CD4-positive, alpha-beta T cell (primary cell): ENCODE data around the gene CBL. TPM values are rescaled to one million over a fixed set of nuclear protein-coding genes. Genes with fewer than 3 reads are reported as not detected.

ENCODE experiments used
- ATAC-seq: fragments of 200-7000 bp; cut with Tn5 transposase; one replicate; pipeline ENCODE4 v1.10.0; 2022; ENCODE audit warnings: mild to moderate bottlenecking; ENCODE audit not compliant: poor library complexity
- CTCF ChIA-PET: fragments of 350-600 bp; sonication (Branson Sonifier 250); formaldehyde crosslinking; loops from one replicate; lab custom pipeline; 2021; ENCODE audit warnings: antibody characterized with exemption, inconsistent platforms; lab: Charles Lee
- POLR2A ChIA-PET: fragments of 350-600 bp; sonication (Branson Sonifier 250); formaldehyde crosslinking; loops from one replicate; lab custom pipeline; 2021; ENCODE audit warnings: antibody characterized with exemption, inconsistent platforms; lab: Charles Lee
- DNase-seq, 14 experiments: peaks; one replicate each; pipeline ENCODE4 v3.0.0-alpha.2; 2013 to 2020; ENCODE audit warnings: mixed read lengths in 2 of 14
- H3K27ac ChIP-seq, 2 donors: one replicate each; pipeline versions ENCODE4 v1.5.1 to v1.7.0; 2013; ENCODE audit warnings: low read length in 2 of 2, low read depth in 1 of 2, mild to moderate bottlenecking in 1 of 2
- H3K27me3 ChIP-seq, 2 experiments: 1 replicate in 1 of 2; 2 replicates in 1 of 2; pipeline versions ENCODE4 v1.6.1 to v1.7.0; 2013; ENCODE audit warnings: low read length in 2 of 2, control low read depth in 1 of 2, mild to moderate bottlenecking in 1 of 2, moderate library complexity in 1 of 2; ENCODE audit not compliant: insufficient read depth in 2 of 2, control insufficient read depth in 1 of 2
- H3K36me3 ChIP-seq: one replicate; pipeline ENCODE4 v1.6.1; 2013; ENCODE audit warnings: low read length, control low read depth; ENCODE audit not compliant: insufficient read depth
- H3K4me1 ChIP-seq: one replicate; pipeline ENCODE4 v1.6.1; 2013; ENCODE audit warnings: low read length, control low read depth; ENCODE audit not compliant: insufficient read depth
- H3K4me3 ChIP-seq: one replicate; pipeline ENCODE4 v1.5.1; 2013; ENCODE audit warnings: mild to moderate bottlenecking, low read length, moderate library complexity
- H3K9me3 ChIP-seq, 2 experiments: 1 replicate in 1 of 2; 2 replicates in 1 of 2; pipeline versions ENCODE4 v1.6.1 to v1.7.0; 2013; ENCODE audit warnings: low read length in 2 of 2, mild to moderate bottlenecking in 2 of 2, control low read depth in 1 of 2, moderate library complexity in 1 of 2; ENCODE audit not compliant: control insufficient read depth in 1 of 2, insufficient read depth in 1 of 2
- H3K27ac Mint-ChIP-seq: one replicate; pipeline ENCODE4 v1.8.0; 2020; ENCODE audit warnings: mixed read lengths
- H3K27me3 Mint-ChIP-seq: one replicate; pipeline ENCODE4 v1.8.0; 2021; ENCODE audit warnings: mixed read lengths
- H3K36me3 Mint-ChIP-seq: one replicate; pipeline ENCODE4 v1.8.0; 2021; ENCODE audit warnings: low read depth, mixed read lengths
- H3K4me1 Mint-ChIP-seq: one replicate; pipeline ENCODE4 v1.8.0; 2021; ENCODE audit warnings: low read depth, mixed read lengths
- H3K4me3 Mint-ChIP-seq: one replicate; pipeline ENCODE4 v1.8.0; 2020; ENCODE audit warnings: mild to moderate bottlenecking, mixed read lengths
- H3K9me3 Mint-ChIP-seq: one replicate; pipeline ENCODE4 v1.8.0; 2020; ENCODE audit warnings: mixed read lengths
- CTCF ChIP-seq: fragments of 200-600 bp; IDR thresholded peaks from one replicate; pipeline ENCODE4 v1.8.0; 2022; ENCODE audit warnings: antibody characterized with exemption, mild to moderate bottlenecking
- intact Hi-C, 2 experiments: fragments of 100-400 bp; cut with DNase I in 1 of 2; cut with micrococcal nuclease in 1 of 2; formaldehyde crosslinking; loops; one replicate each; pipeline versions ENCODE4 v1.15.1 to v1.9.0; 2023 to 2025; cut with DNase I, micrococcal nuclease
- total RNA-seq, 174 experiments: library from RNA in 2 of 174; stranded (reverse) in 2 of 174; gene quantifications; one replicate each; pipeline ENCODE4 v1.2.3 and lab custom pipeline; 2021 to 2026

The CBL gene
- total RNA-seq, 2 experiments from 2014 or later: 19.5 to 20.8 TPM

GRCh38 chr11:119315131-119316015, 109.2 kb downstream of the CBL start:
- ATAC-seq: peak; percentile 63
- ChIA-PET POLR2A (interaction anchor here (0.6 to 3.2 kb wide), 7 partner anchors 8 to 248 kb away, joined by 3 to 15 read pairs (median 3); partner anchors contain the start of genes RNF26 and VPS11), CTCF (interaction anchor here (0.9 to 2.2 kb wide), 6 partner anchors 8 to 111 kb away, joined by 4 to 6 read pairs (median 4); no protein-coding TSS in a partner anchor)
- no peak overlapping the region for H3K27ac Mint-ChIP-seq
- Histone ChIP-seq H3K27ac (no peak overlapping the region), H3K4me1 (peaks cover 59% of the 10 kb centered on the region), H3K4me3 (peak overlapping the region; percentile 51), H3K27me3 (peaks cover 33% of the 10 kb centered on the region in 2 experiments), H3K36me3 (no peaks in the 10 kb centered on the region), H3K9me3 (no peaks in the 10 kb centered on the region)
- intact Hi-C loops: no loop called here
- no peaks in the 10 kb centered on the region for H3K36me3 Mint-ChIP-seq
- H3K27me3 Mint-ChIP-seq: peaks cover 41% of the 10 kb centered on the region
- peaks cover 13% of the 10 kb centered on the region for H3K4me1 Mint-ChIP-seq
- DNase-seq: peak in 12 of 14 experiments; percentile 30 to 76 (median 56)
- peak overlapping the region; percentile 76 for H3K4me3 Mint-ChIP-seq
- H3K9me3 Mint-ChIP-seq: no peaks in the 10 kb centered on the region
- no peak for TF ChIP-seq CTCF

GRCh38 chr11:119316016-119316728, 110.0 kb downstream of the CBL start:
- H3K27ac Mint-ChIP-seq: no peak overlapping the region
- Histone ChIP-seq H3K36me3 (no peaks in the 10 kb centered on the region), H3K4me1 (peaks cover 67% of the 10 kb centered on the region), H3K27me3 (peaks cover 33 to 34% of the 10 kb centered on the region in 2 experiments), H3K9me3 (no peaks in the 10 kb centered on the region), H3K27ac (no peak overlapping the region), H3K4me3 (peak overlapping the region; percentile 51)
- peaks cover 14% of the 10 kb centered on the region for H3K4me1 Mint-ChIP-seq
- ChIA-PET CTCF (interaction anchor here (1.1 to 2.2 kb wide), 4 partner anchors 9 to 111 kb away, joined by 4 to 6 read pairs (median 5); no protein-coding TSS in a partner anchor), POLR2A (interaction anchor here (1.0 to 3.2 kb wide), 4 partner anchors 8 to 249 kb away, joined by 3 to 15 read pairs (median 4); partner anchors contain the start of gene VPS11)
- no peaks in the 10 kb centered on the region for H3K36me3 Mint-ChIP-seq
- ATAC-seq (no peak), DNase-seq (peak in 1 of 14 experiments; percentile 37)
- peaks cover 41% of the 10 kb centered on the region for H3K27me3 Mint-ChIP-seq
- no peak for TF ChIP-seq CTCF
- intact Hi-C loops: no loop called here
- H3K4me3 Mint-ChIP-seq: peak overlapping the region; percentile 76
- no peaks in the 10 kb centered on the region for H3K9me3 Mint-ChIP-seq
